Tibial artery (tissue), 4 donors: ENCODE results near the gene PUM1.

Source experiments
- DNase-seq, 2 donors: peaks; one replicate each; pipeline ENCODE4 v3.0.0-alpha.2; 2019
- H3K27ac ChIP-seq, 2 donors: fragments of 200-600 bp; sonication (generic) in 1 of 2; 1 replicate in 1 of 2; 2 replicates in 1 of 2; pipeline ENCODE4 v1.5.1; 2018 to 2019; ENCODE audit warnings: mild to moderate bottlenecking in 1 of 2
- H3K27me3 ChIP-seq, 2 donors: fragments of 200-600 bp; sonication (generic) in 1 of 2; one replicate each; pipeline versions ENCODE4 v1.5.1 to v1.6.0; 2016 to 2019
- H3K36me3 ChIP-seq, 3 donors: fragments of 200-600 bp; sonication (generic) in 2 of 3; one replicate each; pipeline ENCODE4 v1.5.1; 2016 to 2019; ENCODE audit warnings: mild to moderate bottlenecking in 2 of 3
- H3K4me1 ChIP-seq, 4 donors: fragments of 200-600 bp; sonication (generic) in 2 of 4; 1 replicate in 3 of 4; 2 replicates in 1 of 4; pipeline ENCODE4 v1.5.1; 2016 to 2019
- H3K4me3 ChIP-seq, 2 donors: fragments of 200-600 bp; sonication (generic) in 1 of 2; 1 replicate in 1 of 2; 2 replicates in 1 of 2; pipeline ENCODE4 v1.5.1; 2018 to 2019; ENCODE audit warnings: mild to moderate bottlenecking in 2 of 2
- H3K9me3 ChIP-seq, 3 donors: fragments of 200-600 bp; sonication (generic) in 1 of 3; one replicate each; pipeline ENCODE4 v1.5.1; 2016 to 2019
- CTCF ChIP-seq, 2 experiments: fragments of 200-600 bp in 1 of 2; fragments of 450-650 bp in 1 of 2; IDR thresholded peaks; one replicate each; pipeline ENCODE4 v1.5.1; 2017 to 2019; ENCODE audit warnings: antibody characterized with exemption in 2 of 2, mild to moderate bottlenecking in 1 of 2, moderate library complexity in 1 of 2
- intact Hi-C: fragments of 100-400 bp; cut with DNase I; formaldehyde crosslinking; loops from one replicate; pipeline ENCODE4 v1.15.0; 2023; ENCODE audit warnings: low total_unique reads

The PUM1 gene

DNA sequence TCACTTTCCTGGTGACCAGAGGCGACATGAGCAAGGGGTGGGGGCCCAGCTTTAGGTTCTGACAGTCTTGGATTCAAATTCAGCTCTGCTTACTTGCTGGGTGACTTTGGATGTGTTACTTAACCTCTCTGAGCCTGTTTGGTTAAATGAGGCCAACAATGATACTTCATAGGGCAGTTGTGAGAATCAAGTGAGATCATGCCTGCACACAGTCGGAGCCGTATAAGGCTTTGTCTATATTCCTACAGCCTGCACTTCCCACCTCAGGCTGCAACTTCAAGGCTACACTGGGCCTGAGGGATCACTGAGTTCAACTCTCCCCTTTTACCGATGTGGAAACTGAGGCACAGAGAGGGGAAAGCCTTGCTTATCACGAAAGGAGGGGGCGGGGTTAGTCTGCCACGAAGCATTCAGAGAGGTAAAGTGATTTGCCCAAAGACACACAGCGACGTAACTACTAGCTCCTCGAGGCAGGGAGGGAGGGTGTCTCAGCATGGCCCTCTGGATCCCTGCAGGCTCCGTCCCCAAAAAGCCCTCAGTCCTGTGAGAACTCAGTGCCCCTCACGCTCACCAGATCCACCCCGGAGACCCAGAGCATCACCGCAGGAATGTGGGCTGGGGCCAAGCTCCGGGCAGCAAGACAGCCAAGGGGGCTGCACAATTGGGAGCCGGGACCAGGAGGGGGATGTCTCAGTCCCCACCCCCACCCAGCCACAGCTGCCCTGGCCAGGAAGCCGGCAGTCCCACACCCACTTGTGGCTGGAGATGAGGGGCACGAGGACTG lies 181.9 kb downstream of the PUM1 start:
- H3K9me3 ChIP-seq, result no peaks in the 10 kb centered on the region
- H3K4me1 ChIP-seq, result peaks cover 5 to 55% (median 31%) of the 10 kb centered on the region in 4 donors
- H3K36me3 ChIP-seq, result no peaks in the 10 kb centered on the region
- no peaks in the 10 kb centered on the region for H3K27me3 ChIP-seq
- H3K4me3 ChIP-seq, result no peak overlapping the region
- no peak for DNase-seq
- intact Hi-C loops, result no loop called here
- no peak overlapping the region for H3K27ac ChIP-seq
- TF ChIP-seq CTCF (IDR thresholded peaks at IDR 0.05), result no peak

DNA sequence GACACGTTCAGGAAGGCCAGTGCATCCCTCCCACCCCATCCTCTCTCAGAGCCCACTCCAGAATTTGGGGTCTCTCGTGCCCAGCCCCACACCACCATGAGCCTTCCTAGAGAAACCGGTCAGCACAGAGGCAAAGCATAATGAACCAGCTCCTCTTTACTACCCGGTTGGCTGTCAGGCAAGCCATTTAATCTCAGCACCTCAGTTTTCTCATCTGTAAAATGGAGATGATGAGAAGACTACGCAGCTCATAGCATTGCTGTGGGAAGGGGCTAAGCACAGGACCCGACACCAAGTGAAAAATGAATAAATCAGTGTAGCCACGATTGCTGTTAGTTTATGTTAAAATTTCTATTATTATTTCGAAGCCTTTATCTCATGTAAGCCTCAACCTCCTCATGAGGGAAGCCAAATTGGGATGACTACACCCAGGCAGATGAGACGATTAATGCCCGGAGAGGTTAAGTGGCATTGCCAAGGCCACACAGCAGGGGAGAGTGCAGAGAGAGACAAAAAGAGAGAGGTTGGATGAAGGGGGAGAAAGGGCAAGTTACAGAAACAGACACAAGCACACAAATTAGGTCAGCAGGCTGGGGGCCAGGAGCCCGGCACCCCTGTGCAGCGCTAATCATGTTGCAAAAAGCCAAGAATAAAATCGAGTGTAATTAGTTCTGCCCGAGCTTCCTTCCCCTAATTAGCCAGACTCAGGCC lies 182.7 kb downstream of the PUM1 start:
- Histone ChIP-seq H3K4me1 (peaks cover 0 to 55% (median 29%) of the 10 kb centered on the region in 4 donors), H3K9me3 (no peaks in the 10 kb centered on the region), H3K4me3 (no peak overlapping the region), H3K27me3 (no peaks in the 10 kb centered on the region), H3K36me3 (no peaks in the 10 kb centered on the region), H3K27ac (no peak overlapping the region)
- no peak for TF ChIP-seq CTCF (IDR thresholded peaks at IDR 0.05)
- no peak for DNase-seq
- intact Hi-C loops, result no loop called here
